Subcutaneous adipose tissue (tissue), 4 donors: Measurements from ENCODE around the gene FGD6. TPM values are rescaled to one million over a fixed set of nuclear protein-coding genes. Genes with fewer than 3 reads are reported as not detected.

Experiments used
- total RNA-seq, 4 donors: library from RNA; depleted of rRNA; stranded (reverse); fragments of >200 nt; gene quantifications; one replicate each; pipeline ENCODE4 v1.1.0, GENCODE V29; 2016
- TF ChIP-seq, protein P1 (sequence below): fragments of 450-650 bp; IDR thresholded peaks from one replicate; pipeline ENCODE4 v1.5.1; 2016; ENCODE audit warnings: low read depth, mild to moderate bottlenecking, control low read depth, antibody characterized with exemption, moderate library complexity

FGD6 gene
- total RNA-seq, 4 donors from 2014 or later: 3.4 to 13.8 (median 7.6) TPM

DNA sequence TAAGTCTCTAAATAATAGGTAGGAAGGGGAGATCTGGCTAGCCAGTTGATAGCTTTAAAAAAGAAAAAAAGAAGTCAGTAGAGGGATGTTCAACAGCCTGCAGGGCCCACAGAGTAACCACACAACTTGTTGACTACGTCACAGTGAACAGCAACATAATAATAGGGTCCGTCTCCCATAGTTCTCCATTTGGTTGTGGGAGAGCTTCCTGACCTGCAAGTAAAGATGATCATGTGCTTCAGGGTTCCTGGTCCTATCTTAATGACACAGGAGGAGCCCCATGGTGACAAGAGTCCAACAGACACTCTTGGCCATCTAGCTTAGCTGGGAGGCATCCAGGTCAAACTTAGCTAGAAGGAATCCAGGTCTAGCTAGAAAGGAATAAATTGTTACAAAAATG, 36.2 kb downstream of the FGD6 start:
- TF ChIP-seq, protein P1, sequence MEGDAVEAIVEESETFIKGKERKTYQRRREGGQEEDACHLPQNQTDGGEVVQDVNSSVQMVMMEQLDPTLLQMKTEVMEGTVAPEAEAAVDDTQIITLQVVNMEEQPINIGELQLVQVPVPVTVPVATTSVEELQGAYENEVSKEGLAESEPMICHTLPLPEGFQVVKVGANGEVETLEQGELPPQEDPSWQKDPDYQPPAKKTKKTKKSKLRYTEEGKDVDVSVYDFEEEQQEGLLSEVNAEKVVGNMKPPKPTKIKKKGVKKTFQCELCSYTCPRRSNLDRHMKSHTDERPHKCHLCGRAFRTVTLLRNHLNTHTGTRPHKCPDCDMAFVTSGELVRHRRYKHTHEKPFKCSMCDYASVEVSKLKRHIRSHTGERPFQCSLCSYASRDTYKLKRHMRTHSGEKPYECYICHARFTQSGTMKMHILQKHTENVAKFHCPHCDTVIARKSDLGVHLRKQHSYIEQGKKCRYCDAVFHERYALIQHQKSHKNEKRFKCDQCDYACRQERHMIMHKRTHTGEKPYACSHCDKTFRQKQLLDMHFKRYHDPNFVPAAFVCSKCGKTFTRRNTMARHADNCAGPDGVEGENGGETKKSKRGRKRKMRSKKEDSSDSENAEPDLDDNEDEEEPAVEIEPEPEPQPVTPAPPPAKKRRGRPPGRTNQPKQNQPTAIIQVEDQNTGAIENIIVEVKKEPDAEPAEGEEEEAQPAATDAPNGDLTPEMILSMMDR: no peak

DNA sequence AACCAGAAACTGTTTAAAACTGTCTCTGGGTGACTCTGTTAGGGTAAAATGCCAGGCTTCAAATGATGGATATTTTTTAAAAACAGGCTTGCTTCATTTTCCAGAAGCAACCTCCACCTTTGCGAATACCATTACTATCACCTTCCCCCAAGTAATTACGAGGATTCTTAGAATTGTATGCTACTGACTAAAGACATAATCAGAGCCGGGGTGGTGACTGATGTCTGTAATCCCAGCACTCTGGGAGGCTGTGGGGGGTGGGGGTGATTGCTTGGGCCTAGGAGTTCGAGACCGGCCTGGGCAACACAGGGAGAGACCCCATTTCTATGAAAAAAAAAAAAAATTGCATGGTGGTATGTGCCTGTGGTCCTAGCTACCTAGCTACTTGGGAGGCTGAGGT, 38.3 kb downstream of the FGD6 start:
- TF ChIP-seq, protein P1: no peak

DNA sequence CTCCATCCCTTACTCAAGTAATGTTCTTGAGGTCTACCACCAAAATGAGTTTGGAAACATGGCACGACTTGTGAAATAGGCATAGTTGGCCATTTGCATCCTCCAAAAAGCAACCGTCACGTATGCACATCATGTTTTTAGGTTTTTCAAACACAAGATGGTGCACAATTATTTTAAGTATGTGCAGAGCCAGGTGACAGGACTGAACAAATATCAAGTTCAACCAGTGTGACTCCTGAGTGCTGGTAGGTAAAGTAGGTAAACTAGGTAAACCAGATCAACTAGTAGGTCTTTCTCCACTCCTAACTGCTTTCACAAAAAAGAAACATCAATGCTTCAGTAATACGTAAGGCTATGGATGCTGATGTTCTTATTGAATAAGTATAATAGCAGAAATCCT, 39.1 kb downstream of the FGD6 start:
- TF ChIP-seq, protein P1: no peak

DNA sequence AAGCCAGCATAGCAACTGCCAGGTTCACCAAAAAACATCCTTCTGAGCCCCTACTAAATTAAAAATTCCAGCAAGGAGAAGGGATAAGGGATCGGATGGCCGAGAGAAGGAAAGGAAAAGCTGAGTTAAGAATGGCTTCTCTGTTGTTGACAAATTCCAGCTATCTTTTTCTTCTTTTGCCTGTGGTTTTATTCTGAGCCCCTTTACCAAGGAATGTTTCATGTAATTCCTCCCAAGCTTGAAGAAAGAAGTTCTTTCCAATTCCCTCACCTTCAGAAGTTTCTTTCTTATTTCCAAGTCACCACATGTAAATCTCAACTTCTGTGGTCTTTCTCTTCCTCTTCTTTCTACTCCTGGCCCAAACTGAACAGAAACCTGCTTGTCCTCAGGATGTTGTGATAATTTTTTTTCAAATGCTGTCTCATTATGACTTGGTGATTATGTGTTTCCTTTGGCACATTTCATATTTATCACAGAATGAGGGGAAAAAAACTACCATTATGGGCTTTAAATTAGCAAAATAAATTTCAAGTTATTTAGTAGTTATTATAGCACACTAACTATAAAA, 40.0 kb downstream of the FGD6 start:
- TF ChIP-seq, protein P1: no peak

DNA sequence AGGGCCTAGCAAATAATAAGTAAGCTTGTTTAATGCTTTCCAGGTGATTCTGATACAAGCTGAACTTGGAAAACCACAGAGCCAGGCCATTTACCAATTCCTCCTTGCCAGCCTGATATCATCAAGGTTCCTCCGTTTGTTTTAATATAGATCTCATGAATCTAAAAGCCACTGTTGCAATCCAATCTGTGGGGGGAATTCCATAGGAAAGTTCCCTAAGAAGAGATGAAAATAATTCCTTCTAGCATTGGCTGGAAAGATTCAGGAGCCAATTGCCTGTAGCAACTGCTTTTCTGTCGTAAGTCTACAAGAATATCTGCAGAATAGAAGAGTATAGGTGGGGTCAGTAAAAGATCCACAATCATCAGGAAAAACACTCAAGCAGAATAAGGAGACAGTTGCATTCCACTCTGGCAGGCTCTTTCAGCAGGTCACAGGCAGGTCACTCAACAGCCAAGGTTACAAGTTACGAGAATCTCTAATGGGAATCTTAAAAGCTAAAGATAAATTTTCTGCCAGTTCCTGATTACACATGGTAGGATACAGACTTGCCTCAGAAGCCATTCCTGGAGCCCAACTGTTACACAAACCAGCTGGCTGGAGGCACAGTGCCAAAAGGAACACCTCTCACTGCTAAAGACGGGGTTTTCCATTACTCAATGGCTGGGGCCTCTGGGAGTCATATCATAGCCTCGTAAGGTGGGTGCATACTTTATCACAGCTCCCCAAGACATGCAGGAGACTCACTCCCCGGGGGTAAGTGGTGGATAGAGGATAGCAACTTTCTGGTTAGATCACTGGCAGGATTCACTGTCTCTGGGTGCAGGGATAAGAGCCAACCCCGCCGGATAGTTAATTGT, 43.6 kb downstream of the FGD6 start:
- TF ChIP-seq, protein P1: no peak

DNA sequence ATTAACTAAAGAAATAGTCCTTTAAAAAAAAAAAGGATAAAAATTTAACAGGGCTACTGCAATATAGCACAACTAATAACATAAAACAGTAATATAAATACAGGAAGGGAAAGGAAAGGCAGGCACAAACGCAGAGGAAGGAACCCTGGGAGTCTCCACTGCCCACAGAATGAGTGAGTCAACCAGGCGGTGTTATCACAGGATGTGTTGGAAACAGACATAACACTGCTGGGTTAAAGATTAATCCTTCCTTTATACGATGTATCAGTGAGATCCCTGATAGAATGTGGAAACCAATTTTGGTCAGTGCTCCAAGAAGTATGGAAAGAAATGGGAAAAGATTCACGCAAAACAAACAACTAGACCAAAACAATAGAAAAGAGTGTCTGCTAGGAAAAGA, 47.9 kb downstream of the FGD6 start:
- TF ChIP-seq, protein P1: no peak

DNA sequence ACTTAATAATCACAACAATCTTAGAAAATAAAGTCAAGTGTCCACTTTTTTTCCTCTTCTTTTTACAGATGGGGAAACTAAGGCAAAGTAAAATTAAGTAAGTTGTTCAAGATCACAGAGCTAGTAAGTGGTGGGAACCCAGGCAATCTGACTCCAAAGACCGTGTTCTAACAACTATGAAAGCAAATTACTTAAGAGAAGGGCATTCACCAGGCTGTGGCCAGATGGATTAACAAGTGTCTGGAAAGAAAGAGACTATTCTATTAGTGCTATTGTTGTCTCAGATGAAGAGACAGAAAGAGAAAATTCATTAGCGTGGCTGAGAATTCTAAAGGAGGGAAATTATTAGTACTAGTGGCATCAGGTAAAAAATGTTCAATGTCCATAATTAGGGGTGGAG, 48.5 kb downstream of the FGD6 start:
- TF ChIP-seq, protein P1: no peak
